K562 (cell line): ENCODE results near the gene KCNQ4. TPM values are rescaled to one million over a fixed set of nuclear protein-coding genes. Genes with fewer than 3 reads are reported as not detected.

Experiments
- ATAC-seq: fragments of 200-7000 bp; cut with Tn5 transposase; 3 replicates; pipeline ENCODE4 v1.9.1; 2020; ENCODE audit warnings: moderate library complexity
- BruUV-seq: library from RNA; stranded (reverse); fragments of 400-500 nt; replicated peaks from 2 replicates; lab custom pipeline; 2021; lab: Mats Ljungman, UMichigan
- CTCF ChIA-PET: fragments of 300-600 bp; formaldehyde crosslinking; extraction: SDS; loops from one replicate; lab custom pipeline; 2021; ENCODE audit warnings: low intra/inter-chr PET ratio; lab: Yijun Ruan, JAX
- POLR2A ChIA-PET: fragments of 300-600, 350-650 bp; sonication (Branson Sonifier 250); formaldehyde crosslinking; extraction: SDS; loops from one replicate; lab custom pipeline; 2021; ENCODE audit warnings: antibody characterized with exemption, inconsistent platforms; lab: Yijun Ruan, JAX
- DNase-seq, 4 experiments: peaks; one replicate each; pipeline versions ENCODE4 v3.0.0 to v3.0.0-alpha.2; 2011 to 2018; ENCODE audit warnings: low spot score in 3 of 4, mixed read lengths in 3 of 4; ENCODE audit errors: extremely low read depth in 1 of 4
- FAIRE-seq: peaks from 2 replicates; lab custom pipeline; 2011; peaks lifted over from hg19 to GRCh38; lab: Jason Lieb, UNC
- H2AFZ ChIP-seq: 2 replicates; pipeline ENCODE4 v1.6.0; 2011; ENCODE audit warnings: low read depth, low read length, control low read depth, inconsistent platforms
- H3K27ac ChIP-seq: fragments of 200-600 bp; 3 replicates; pipeline ENCODE4 v1.8.0; 2011; ENCODE audit warnings: low read depth, mild to moderate bottlenecking, control low read depth, inconsistent platforms, low read length, moderate library complexity, mixed read lengths; ENCODE audit errors: extremely low read depth
- H3K27me3 ChIP-seq, 2 experiments: fragments of 300-600 bp in 1 of 2; 2 replicates in 1 of 2; 3 replicates in 1 of 2; pipeline versions ENCODE4 v1.6.0 to v1.8.0; 2011; ENCODE audit warnings: inconsistent platforms in 2 of 2, low read length in 2 of 2, mild to moderate bottlenecking in 1 of 2, mixed read lengths in 1 of 2, moderate library complexity in 1 of 2; ENCODE audit not compliant: control insufficient read depth in 2 of 2, insufficient read depth in 2 of 2
- H3K36me3 ChIP-seq: fragments of 300-600 bp; 3 replicates; pipeline ENCODE4 v1.8.0; 2011; ENCODE audit warnings: mild to moderate bottlenecking, low read length, inconsistent platforms; ENCODE audit not compliant: control insufficient read depth, insufficient read depth
- H3K4me1 ChIP-seq, 2 experiments: fragments of 200-600 bp in 1 of 2; replicated peaks in 1 of 2; 2 replicates in 1 of 2; 3 replicates in 1 of 2; pipeline versions ENCODE4 v1.5.1 to v1.8.0; 2011; ENCODE audit warnings: inconsistent platforms in 2 of 2, low read length in 2 of 2, mild to moderate bottlenecking in 1 of 2, mixed read lengths in 1 of 2, moderate library complexity in 1 of 2; ENCODE audit not compliant: control insufficient read depth in 2 of 2, insufficient read depth in 2 of 2
- H3K4me2 ChIP-seq: 2 replicates; pipeline ENCODE4 v1.6.1; 2011; ENCODE audit warnings: low read length, control low read depth, inconsistent platforms, mixed read lengths; ENCODE audit not compliant: insufficient read depth
- H3K4me3 ChIP-seq: fragments of 200-600 bp; sonication (generic), shearing (Covaris generic); 2 replicates; pipeline ENCODE4 v1.5.1; 2016; ENCODE audit warnings: control low read depth, inconsistent platforms
- H3K79me2 ChIP-seq: fragments of 200-600 bp; 3 replicates; pipeline ENCODE4 v1.8.0; 2011; ENCODE audit warnings: low read length, inconsistent platforms; ENCODE audit not compliant: control insufficient read depth, insufficient read depth
- H3K9ac ChIP-seq, 2 experiments: 2 replicates each; pipeline versions ENCODE4 v1.6.0 to v1.6.1; 2011; ENCODE audit warnings: low read depth in 2 of 2, low read length in 2 of 2, control low read depth in 1 of 2, inconsistent platforms in 1 of 2, mild to moderate bottlenecking in 1 of 2, mixed read lengths in 1 of 2; ENCODE audit not compliant: insufficient read depth in 1 of 2
- H3K9me1 ChIP-seq: one replicate; pipeline ENCODE4 v1.6.0; 2011; ENCODE audit warnings: inconsistent platforms, mild to moderate bottlenecking, low read length, moderate library complexity; ENCODE audit not compliant: control insufficient read depth, insufficient read depth
- H3K9me3 ChIP-seq: replicated peaks from 2 replicates; pipeline ENCODE4 v1.5.1; 2011; ENCODE audit warnings: low read depth, low read length, inconsistent platforms; ENCODE audit not compliant: control insufficient read depth, insufficient read depth
- H4K20me1 ChIP-seq: replicated peaks from 2 replicates; pipeline ENCODE4 v1.6.1; 2011; ENCODE audit warnings: low read length, inconsistent platforms, mixed read lengths; ENCODE audit not compliant: control insufficient read depth, insufficient read depth
- ARID4B ChIP-seq: sonication (generic); formaldehyde crosslinking; IDR thresholded peaks from 2 replicates; pipeline ENCODE4 v1.8.0; 2022; ENCODE audit warnings: mild to moderate bottlenecking, missing genetic modification reagents
- CEBPG ChIP-seq, 3 experiments: fragments of 200-800 bp in 1 of 3; sonication (Bioruptor generic) in 1 of 3; sonication (generic) in 1 of 3; formaldehyde crosslinking in 1 of 3; IDR thresholded peaks in 2 of 3; conservative IDR thresholded peaks in 1 of 3; 2 replicates each; pipeline versions ENCODE4 v1.6.1 to v1.8.0; 2016 to 2022; ENCODE audit warnings: missing compliant biosample characterization in 2 of 3, missing genetic modification characterization in 2 of 3, mild to moderate bottlenecking in 1 of 3, missing genetic modification reagents in 1 of 3
- FOXA3 ChIP-seq, 2 experiments: fragments of 450-650 bp in 1 of 2; sonication (generic) in 1 of 2; formaldehyde crosslinking; IDR thresholded peaks in 1 of 2; conservative IDR thresholded peaks in 1 of 2; 2 replicates each; pipeline versions ENCODE4 v1.4.0 to v1.8.0; 2020 to 2022; ENCODE audit warnings: mild to moderate bottlenecking in 2 of 2, missing genetic modification reagents in 1 of 2
- GTF2A2 ChIP-seq: IDR thresholded peaks from 2 replicates; pipeline ENCODE4 v1.6.1; 2016; ENCODE audit warnings: mild to moderate bottlenecking, missing genetic modification characterization, missing compliant biosample characterization
- JUN ChIP-seq, 2 experiments: sonication (generic) in 1 of 2; formaldehyde crosslinking in 1 of 2; IDR thresholded peaks; 2 replicates each; pipeline versions ENCODE4 v1.6.1 to v1.8.0; 2012 to 2022; ENCODE audit warnings: borderline replicate concordance in 2 of 2, mild to moderate bottlenecking in 2 of 2, improper control_type of control experiment in 1 of 2, low read depth in 1 of 2, low read length in 1 of 2, missing genetic modification reagents in 1 of 2
- RBM14 ChIP-seq: fragments of 200-400 bp; formaldehyde crosslinking; IDR thresholded peaks from 2 replicates; pipeline ENCODE4 v1.6.1; 2018; ENCODE audit warnings: low read depth, mild to moderate bottlenecking, low read length, moderate library complexity, borderline replicate concordance; ENCODE audit not compliant: insufficient read depth
- RBM39 ChIP-seq: fragments of 200-400 bp; formaldehyde crosslinking; optimal IDR thresholded peaks from 2 replicates; pipeline ENCODE3; 2018; ENCODE audit warnings: low read depth, low read length
- TEAD1 ChIP-seq, 2 experiments: fragments of 450-650 bp in 1 of 2; sonication (generic) in 1 of 2; formaldehyde crosslinking; IDR thresholded peaks; 2 replicates each; pipeline versions ENCODE4 v1.4.0 to v1.8.0; 2020 to 2022; ENCODE audit warnings: mild to moderate bottlenecking in 2 of 2, missing genetic modification reagents in 1 of 2
- USF1 ChIP-seq: sonication (generic); formaldehyde crosslinking; IDR thresholded peaks from 2 replicates; pipeline ENCODE4 v1.9.0; 2022; ENCODE audit warnings: mild to moderate bottlenecking, missing genetic modification reagents
- ZBTB17 ChIP-seq: fragments of 450-650 bp; formaldehyde crosslinking; IDR thresholded peaks from 2 replicates; pipeline ENCODE4 v1.4.0; 2020; ENCODE audit warnings: mild to moderate bottlenecking
- ZNF143 ChIP-seq: sonication (generic); formaldehyde crosslinking; IDR thresholded peaks from 2 replicates; pipeline ENCODE4 v1.9.0; 2022; ENCODE audit warnings: mild to moderate bottlenecking, missing genetic modification reagents
- WGBS: fragments of 100-300 bp; shearing (Covaris generic); methylation state at CpG from one replicate; pipeline ENCODE4 v1.1.6; 2016; ENCODE audit warnings: low coverage, mixed read lengths; ENCODE audit not compliant: insufficient coverage; ENCODE audit errors: missing lambda C conversion rate; 5-methylcytosine and 5-hydroxymethylcytosine counted together
- in situ Hi-C: fragments of 300-500 bp; cut with MboI; formaldehyde crosslinking; loops from 4 replicates; pipeline ENCODE4 v1.15.0; 2018; ENCODE audit warnings: inconsistent platforms, mixed read lengths
- intact Hi-C: fragments of 100-400 bp; cut with micrococcal nuclease; formaldehyde crosslinking; loops from 2 replicates; pipeline ENCODE4 v1.14.2; 2022
- polyA plus RNA-seq, 8 experiments: library from polyadenylated mRNA; depleted of rRNA in 4 of 8; stranded (reverse) in 5 of 8; unstranded in 3 of 8; fragments of >200 nt; fragmentation: Nextera tagmentation in 2 of 8; fragmentation: Illumina TruSeq in 1 of 8; extraction: Ambion mirVana in 2 of 8; extraction: Trizol in 1 of 8; gene quantifications; 2 replicates each; pipeline versions ENCODE4 v1.2.1 to v1.2.3, GENCODE V29; 2011 to 2014; ENCODE audit warnings: inconsistent platforms in 1 of 8, missing spikeins in 1 of 8
- total RNA-seq, 7 experiments: library from RNA; depleted of rRNA in 6 of 7; stranded (reverse); fragments of >200 nt in 6 of 7; fragmentation: Illumina TruSeq in 2 of 7; extraction: Trizol in 2 of 7; gene quantifications; 2 replicates each; pipeline versions ENCODE4 v1.2.1 to v1.2.3, GENCODE V29; 2011 to 2021; ENCODE audit warnings: low replicate concordance in 1 of 7

The KCNQ4 gene
- total and polyA plus RNA-seq, 9 of the 15 experiments (the other 6 are each of a cell fraction or from before 2014, with no cell fraction given): 0.07 to 4.1 (median 0.79) TPM

GRCh38 chr1:40773748-40774265 lies 9.8 kb upstream of the KCNQ4 start:
- H3K9me3 ChIP-seq: peaks cover 4% of the 10 kb centered on the region; the same call in 1 of the 2 replicates
- no peaks in the 10 kb centered on the region for H3K9me1 ChIP-seq
- H3K27me3 ChIP-seq: no peaks in the 10 kb centered on the region
- in situ Hi-C loops: loop anchor here (5.0 kb wide), 1 partner anchor 178 kb away; no protein-coding TSS in a partner anchor
- TF ChIP-seq CEBPG (CRISPR knock-in tag; IDR thresholded peaks at IDR 0.05): 0 out of 2 replicates have a peak, but pooled peaks have one; percentile 13
- no peak for TF ChIP-seq CEBPG (tag; conservative IDR thresholded peaks at IDR 0.05 in 1 of 2, IDR thresholded peaks at IDR 0.05 in 1 of 2)
- TF ChIP-seq RBM14: no peak
- TF ChIP-seq ZNF143 (CRISPR knock-in tag): 0 out of 2 replicates have a peak, but pooled peaks have one; percentile 50
- 0 out of 4 replicates have a peak, but pooled peaks of 1 of the 2 experiments have one; percentile 70 for TF ChIP-seq FOXA3 (CRISPR knock-in tag; conservative IDR thresholded peaks at IDR 0.05 in 1 of 2, IDR thresholded peaks at IDR 0.05 in 1 of 2)
- no peak for TF ChIP-seq ZBTB17 (CRISPR knock-in tag)
- peak; percentile 58; the same call in 1 of the 2 replicates for TF ChIP-seq ARID4B (CRISPR knock-in tag)
- TF ChIP-seq TEAD1 (CRISPR knock-in tag; IDR thresholded peaks at IDR 0.05): peak in 1 of 2 experiments; percentile 68; a peak in 1 of 4 replicates
- TF ChIP-seq RBM39: no peak
- peak; percentile 32; the same call in 1 of the 2 replicates for TF ChIP-seq USF1 (CRISPR knock-in tag)
- no peak for TF ChIP-seq JUN (IDR thresholded peaks at IDR 0.05; ENCODE audit: borderline replicate concordance, low read depth, low read length)
- TF ChIP-seq JUN (CRISPR knock-in tag; IDR thresholded peaks at IDR 0.05; ENCODE audit: borderline replicate concordance): 0 out of 2 replicates have a peak, but pooled peaks have one; percentile 61
- no peak for TF ChIP-seq GTF2A2 (tag)
- H3K9ac ChIP-seq: no peak overlapping the region
- intact Hi-C loops: loop anchor here (1.0 kb wide), 5 partner anchors 46 to 178 kb away; no protein-coding TSS in a partner anchor
- ChIA-PET POLR2A (interaction anchor here (0.5 to 2.1 kb wide), 13 partner anchors 9 to 177 kb away, joined by 3 to 10 read pairs (median 4); no protein-coding TSS in a partner anchor), CTCF (interaction anchor here (0.6 to 3.6 kb wide), 10 partner anchors 8 to 179 kb away, joined by 3 to 53 read pairs (median 4); no protein-coding TSS in a partner anchor)
- peaks cover 0 to 14% of the 10 kb centered on the region in 2 experiments; a peak in 4 of 5 replicates for H3K4me1 ChIP-seq
- H3K4me2 ChIP-seq: no peak overlapping the region
- no peaks in the 10 kb centered on the region for H4K20me1 ChIP-seq
- H3K27ac ChIP-seq: no peak overlapping the region
- FAIRE-seq (no peak), ATAC-seq (peak; percentile 17), DNase-seq (no peak)
- peaks cover 27% of the 10 kb centered on the region for H3K36me3 ChIP-seq
- WGBS: 64% methylated on average over 6 of the region's 6 CpGs
- BruUV-seq: no TSS peak
- no peak overlapping the region for H2AFZ ChIP-seq
- no peaks in the 10 kb centered on the region for H3K79me2 ChIP-seq
- no peak overlapping the region for H3K4me3 ChIP-seq
